Body of pancreas (tissue), 4 donors: Measurements from ENCODE around the gene LAPTM4A. TPM values are rescaled to one million over a fixed set of nuclear protein-coding genes. Genes with fewer than 3 reads are reported as not detected.
A peak's percentile ranks its signal among the peaks of the same experiment; 100 is the strongest.

Experiments
- ATAC-seq: fragments of 150-250 bp; one replicate; pipeline ENCODE4 v1.9.1; 2016
- DNase-seq, 4 donors: peaks; one replicate each; pipeline ENCODE4 v3.0.0-alpha.2; 2019
- H3K27ac ChIP-seq, 4 donors: fragments of 200-600 bp; sonication (generic); 1 replicate in 3 of 4; 2 replicates in 1 of 4; pipeline versions ENCODE4 v1.5.1 to v1.6.1; 2016 to 2019; ENCODE audit warnings: mild to moderate bottlenecking in 1 of 4, mixed read lengths in 1 of 4, moderate library complexity in 1 of 4
- H3K27me3 ChIP-seq, 2 donors: fragments of 200-600 bp; sonication (generic); one replicate each; pipeline ENCODE4 v1.6.0; 2016; ENCODE audit warnings: mild to moderate bottlenecking in 1 of 2
- H3K36me3 ChIP-seq, 2 donors: fragments of 200-600 bp; sonication (generic); replicated peaks in 1 of 2; 2 replicates each; pipeline ENCODE4 v1.5.1; 2016; ENCODE audit warnings: low read depth in 2 of 2; ENCODE audit not compliant: insufficient read depth in 1 of 2
- H3K4me1 ChIP-seq: fragments of 200-600 bp; sonication (generic); one replicate; pipeline ENCODE4 v1.6.0; 2016
- H3K4me3 ChIP-seq, 2 donors: fragments of 200-600 bp; sonication (generic); 1 replicate in 1 of 2; 2 replicates in 1 of 2; pipeline ENCODE4 v1.5.1; 2016 to 2019
- H3K9me3 ChIP-seq, 3 donors: fragments of 200-600 bp; sonication (generic); 1 replicate in 2 of 3; 2 replicates in 1 of 3; pipeline ENCODE4 v1.5.1; 2016
- POLR2A ChIP-seq, 3 donors: fragments of 450-650 bp; IDR thresholded peaks; one replicate each; pipeline ENCODE4 v1.6.1; 2016; ENCODE audit warnings: antibody characterized with exemption in 3 of 3, mild to moderate bottlenecking in 2 of 3
- WGBS, 2 donors: methylation state at CpG; one replicate each; pipeline ENCODE4 v1.1.5; 2017; 5-methylcytosine and 5-hydroxymethylcytosine counted together
- intact Hi-C: fragments of 100-400 bp; cut with DNase I; formaldehyde crosslinking; loops from one replicate; pipeline ENCODE4 v1.15.1; 2023
- total RNA-seq, 2 donors: library from RNA; depleted of rRNA; stranded (reverse); fragments of >200 nt; gene quantifications; one replicate each; pipeline ENCODE4 v1.1.0, GENCODE V29; 2016
- TF ChIP-seq, protein P1 (sequence below), 7 experiments: fragments of 450-650 bp in 4 of 7; fragments of 200-600 bp in 3 of 7; sonication (generic) in 3 of 7; IDR thresholded peaks; one replicate each; pipeline ENCODE4 v1.5.1; 2016 to 2019; ENCODE audit warnings: antibody characterized with exemption in 7 of 7

LAPTM4A gene
- total RNA-seq, 2 donors from 2014 or later, result 39.9 to 100 TPM

GRCh38 chr2:20001361-20001863 lies 50.0 kb downstream of the LAPTM4A start:
- 55 to 59% methylated on average over 2 of the region's 2 CpGs for WGBS, 2 donors
- ATAC-seq, result no peak
- H3K36me3 ChIP-seq, result no peaks in the 10 kb centered on the region
- no peaks in the 10 kb centered on the region for H3K4me1 ChIP-seq
- H3K9me3 ChIP-seq, result no peaks in the 10 kb centered on the region
- H3K4me3 ChIP-seq, result no peak overlapping the region
- intact Hi-C loops, result no loop called here
- TF ChIP-seq, protein P1, sequence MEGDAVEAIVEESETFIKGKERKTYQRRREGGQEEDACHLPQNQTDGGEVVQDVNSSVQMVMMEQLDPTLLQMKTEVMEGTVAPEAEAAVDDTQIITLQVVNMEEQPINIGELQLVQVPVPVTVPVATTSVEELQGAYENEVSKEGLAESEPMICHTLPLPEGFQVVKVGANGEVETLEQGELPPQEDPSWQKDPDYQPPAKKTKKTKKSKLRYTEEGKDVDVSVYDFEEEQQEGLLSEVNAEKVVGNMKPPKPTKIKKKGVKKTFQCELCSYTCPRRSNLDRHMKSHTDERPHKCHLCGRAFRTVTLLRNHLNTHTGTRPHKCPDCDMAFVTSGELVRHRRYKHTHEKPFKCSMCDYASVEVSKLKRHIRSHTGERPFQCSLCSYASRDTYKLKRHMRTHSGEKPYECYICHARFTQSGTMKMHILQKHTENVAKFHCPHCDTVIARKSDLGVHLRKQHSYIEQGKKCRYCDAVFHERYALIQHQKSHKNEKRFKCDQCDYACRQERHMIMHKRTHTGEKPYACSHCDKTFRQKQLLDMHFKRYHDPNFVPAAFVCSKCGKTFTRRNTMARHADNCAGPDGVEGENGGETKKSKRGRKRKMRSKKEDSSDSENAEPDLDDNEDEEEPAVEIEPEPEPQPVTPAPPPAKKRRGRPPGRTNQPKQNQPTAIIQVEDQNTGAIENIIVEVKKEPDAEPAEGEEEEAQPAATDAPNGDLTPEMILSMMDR (IDR thresholded peaks at IDR 0.05), result no peak
- no peak overlapping the region for H3K27ac ChIP-seq
- no peaks in the 10 kb centered on the region for H3K27me3 ChIP-seq
- DNase-seq, result no peak

DNA sequence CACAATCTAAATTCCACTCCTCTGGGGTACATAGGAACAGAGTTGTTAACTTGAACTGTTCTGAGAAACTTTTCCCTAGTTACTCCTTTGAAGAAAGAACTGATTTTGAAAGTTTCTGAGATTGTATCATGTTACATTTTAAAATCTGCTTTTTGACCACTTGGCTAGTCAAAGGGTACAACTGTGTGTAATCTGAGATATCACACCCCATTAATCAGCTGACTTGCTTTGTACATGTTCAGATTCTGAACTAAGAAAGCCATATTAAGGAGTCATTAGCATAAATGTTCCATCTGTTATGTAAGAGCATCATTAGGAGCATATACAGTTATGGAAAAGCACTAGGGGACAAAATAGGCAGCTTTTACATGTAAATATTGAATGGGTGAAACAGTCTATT lies 57.7 kb downstream of the LAPTM4A start:
- H3K4me1 ChIP-seq, result peaks cover 16% of the 10 kb centered on the region
- H3K27ac ChIP-seq, result no peak overlapping the region
- no peaks in the 10 kb centered on the region for H3K9me3 ChIP-seq
- H3K4me3 ChIP-seq, result no peak overlapping the region
- intact Hi-C loops, result no loop called here
- ATAC-seq, result no peak
- no peak for DNase-seq
- TF ChIP-seq, protein P1 (IDR thresholded peaks at IDR 0.05), result no peak
- no peak for TF ChIP-seq POLR2A (IDR thresholded peaks at IDR 0.05)
- H3K27me3 ChIP-seq, result no peaks in the 10 kb centered on the region
- no peaks in the 10 kb centered on the region for H3K36me3 ChIP-seq

DNA sequence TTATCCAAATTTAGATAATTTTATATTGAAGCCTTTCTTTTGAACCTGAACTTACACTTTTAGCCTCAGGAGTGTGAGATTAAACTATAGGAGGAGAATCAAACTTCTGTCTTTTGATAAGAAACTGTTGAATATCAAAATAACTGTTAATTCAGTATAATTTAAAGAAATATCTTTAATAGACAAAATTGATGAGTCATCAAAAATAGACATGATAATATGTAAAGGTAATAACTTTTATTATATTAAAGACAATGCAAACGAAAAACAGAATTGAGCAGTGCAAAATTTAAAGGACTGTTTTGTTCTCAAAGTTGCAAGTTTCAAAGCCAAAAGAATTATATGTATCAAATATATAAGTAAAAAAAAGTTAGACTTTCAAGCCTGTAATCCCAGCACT lies 59.5 kb downstream of the LAPTM4A start:
- Histone ChIP-seq H3K9me3 (no peaks in the 10 kb centered on the region), H3K4me1 (peaks cover 20% of the 10 kb centered on the region), H3K36me3 (no peaks in the 10 kb centered on the region), H3K27me3 (no peaks in the 10 kb centered on the region), H3K27ac (no peak overlapping the region), H3K4me3 (no peak overlapping the region)
- intact Hi-C loops, result no loop called here
- TF ChIP-seq, protein P1 (IDR thresholded peaks at IDR 0.05), result no peak
- no peak for TF ChIP-seq POLR2A (IDR thresholded peaks at IDR 0.05)
- no peak for DNase-seq
- ATAC-seq, result no peak
- 71 to 82% methylated on average over 1 of the region's 1 CpG for WGBS, 2 donors

- ATAC-seq (no peak), DNase-seq (no peak)
- Histone ChIP-seq H3K36me3 (no peaks in the 10 kb centered on the region), H3K27ac (peak overlapping the region in 2 of 4 donors; percentile 38 to 57), H3K27me3 (no peaks in the 10 kb centered on the region), H3K4me1 (peaks cover 20% of the 10 kb centered on the region), H3K9me3 (no peaks in the 10 kb centered on the region), H3K4me3 (peak overlapping the region; percentile 52 to 75)
- intact Hi-C loops, result no loop called here
- TF ChIP-seq, protein P1 (IDR thresholded peaks at IDR 0.05), result no peak
- no peak for TF ChIP-seq POLR2A (IDR thresholded peaks at IDR 0.05)
- 9 to 20% methylated on average over 6 to 10 of the region's 10 CpGs for WGBS, 2 donors
These were observed 61.1 kb downstream of the LAPTM4A start for GRCh38 chr2:19990416-19990728.

GRCh38 chr2:19989667-19990415 lies 61.6 kb downstream of the LAPTM4A start, which contains the start of gene WDR35:
WDR35 (minus strand) TSS chr2:19990105; CDS start chr2:19990015, 90 bp downstream.
- peak within 1 kb of the TSS in 2 of 4 donors; percentile 38 to 57 for H3K27ac ChIP-seq
- peak; percentile 93 to 95 (median 93) for DNase-seq
- peak; percentile 99 for ATAC-seq
- TF ChIP-seq, protein P1 (IDR thresholded peaks at IDR 0.05), result no peak
- TF ChIP-seq POLR2A (IDR thresholded peaks at IDR 0.05), result peak; percentile 19 to 71 (median 63)
- H3K4me1 ChIP-seq, result peaks cover 20% of the 10 kb centered on the region
- intact Hi-C loops, result no loop called here
- WGBS, 2 donors, result 0% methylated on average over 9 to 70 of the region's 70 CpGs
- H3K27me3 ChIP-seq, result no peaks in the 10 kb centered on the region
- H3K4me3 ChIP-seq, result peak within 1 kb of the TSS; percentile 52 to 75
- no peaks in the 10 kb centered on the region for H3K36me3 ChIP-seq
- H3K9me3 ChIP-seq, result no peaks in the 10 kb centered on the region
